Embryonic facial prominence (tissue), 1 donor: ENCODE results near the gene C20orf173.
"Not testable (repeated sequence)": the region's sequence is repeated elsewhere in the genome, so short reads cannot be mapped to it uniquely, and the experiment has no call there.

Source experiments
- DNase-seq: peaks from one replicate; pipeline ENCODE4 v3.0.0-alpha.2; 2016; ENCODE audit errors: extremely low spot score

C20orf173 gene

GRCh38 chr20:35529552-35529951, at the start of gene C20orf173:
C20orf173 (minus strand) TSS chr20:35529652; CDS start chr20:35529373, 279 bp downstream.
- DNase-seq = no peak

- no peak for DNase-seq
These were observed 49.7 kb upstream of the C20orf173 start for GRCh38 chr20:35579196-35579595.

GRCh38 chr20:35578469-35578868, 49.0 kb upstream of the C20orf173 start:
- DNase-seq = no peak

GRCh38 chr20:35576816-35577215, 47.4 kb upstream of the C20orf173 start:
- DNase-seq = no peak

- no peak for DNase-seq
These were observed 46.5 kb upstream of the C20orf173 start for GRCh38 chr20:35575958-35576357.

GRCh38 chr20:35572838-35573237, 43.4 kb upstream of the C20orf173 start:
- no peak for DNase-seq

GRCh38 chr20:35571555-35571954, 42.1 kb upstream of the C20orf173 start:
- no peak for DNase-seq

GRCh38 chr20:35568645-35569044, 39.2 kb upstream of the C20orf173 start:
- no peak for DNase-seq

- DNase-seq = no peak
These were observed 35.5 kb upstream of the C20orf173 start for GRCh38 chr20:35564905-35565304.

- DNase-seq = no peak
These were observed 34.4 kb upstream of the C20orf173 start for GRCh38 chr20:35563834-35564233.

GRCh38 chr20:35562541-35563110, 33.2 kb upstream of the C20orf173 start:
- DNase-seq = no peak

GRCh38 chr20:35561671-35562070, 32.2 kb upstream of the C20orf173 start:
- DNase-seq = no peak

- DNase-seq = no peak
These were observed 31.8 kb upstream of the C20orf173 start for GRCh38 chr20:35561268-35561667.

GRCh38 chr20:35560541-35560940, 31.1 kb upstream of the C20orf173 start:
- no peak for DNase-seq

GRCh38 chr20:35560105-35560511, 30.7 kb upstream of the C20orf173 start:
- DNase-seq = no peak

- no peak for DNase-seq
These were observed 29.7 kb upstream of the C20orf173 start for GRCh38 chr20:35559042-35559693.

GRCh38 chr20:35558451-35558850, 29.0 kb upstream of the C20orf173 start:
- DNase-seq = no peak

GRCh38 chr20:35556871-35557270, 27.4 kb upstream of the C20orf173 start:
- no peak for DNase-seq

GRCh38 chr20:35555951-35556645, 26.6 kb upstream of the C20orf173 start:
- no peak for DNase-seq

- not testable (repeated sequence) for DNase-seq
These were observed 26.0 kb upstream of the C20orf173 start for GRCh38 chr20:35555461-35555860.

GRCh38 chr20:35552914-35553313, 23.5 kb upstream of the C20orf173 start:
- no peak for DNase-seq

- DNase-seq = no peak
These were observed 22.1 kb upstream of the C20orf173 start for GRCh38 chr20:35551503-35551902.

- DNase-seq = no peak
These were observed 17.9 kb upstream of the C20orf173 start for GRCh38 chr20:35547329-35547728.
